ENCODE results near the gene RBMXL3.

Gene RBMXL3

DNA sequence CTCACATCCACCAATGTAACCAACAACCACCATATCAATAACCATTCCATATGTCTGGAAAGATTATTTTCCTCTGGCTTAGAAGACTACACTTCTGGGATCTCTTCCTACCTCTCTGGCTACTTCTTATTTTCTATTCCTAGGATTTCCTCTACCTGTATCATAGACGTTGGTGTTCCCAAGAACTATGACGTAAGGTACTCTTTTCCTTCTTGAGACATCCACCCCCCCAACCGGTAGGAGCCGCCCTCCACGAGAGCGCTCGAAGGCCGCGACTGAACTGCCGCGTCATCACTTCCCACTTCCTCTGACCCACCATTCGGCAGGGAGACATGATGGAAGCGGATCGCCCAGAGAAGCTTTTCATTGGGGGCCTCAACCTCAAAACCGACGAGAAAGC, at the start of gene RBMXL3:
Gene RBMXL3, plus strand, starts transcription at position 301 of the 400 bp plus-strand sequence. Its CDS starts 32 bp downstream, at position 333.
- Histone ChIP-seq H3K4me3 (ENCODE audit: low read depth, low read length) (no peak within 1 kb of the TSS), H3K27me3 (ENCODE audit: insufficient read depth, low read length) (no peaks in the 10 kb centered on the region), H3K27ac (ENCODE audit: low read depth, low read length) (no peak within 1 kb of the TSS), H2AFZ (ENCODE audit: low read length, unreplicated experiment) (no peak within 1 kb of the TSS), H3K36me3 (ENCODE audit: insufficient read depth, low read length) (no peaks in the 10 kb centered on the region), H3K79me2 (ENCODE audit: control insufficient read depth, insufficient read depth, low read length, unreplicated experiment) (no peaks in the 10 kb centered on the region), H3K4me1 (ENCODE audit: control insufficient read depth, insufficient read depth, low read length, unreplicated experiment) (no peaks in the 10 kb centered on the region)

DNA sequence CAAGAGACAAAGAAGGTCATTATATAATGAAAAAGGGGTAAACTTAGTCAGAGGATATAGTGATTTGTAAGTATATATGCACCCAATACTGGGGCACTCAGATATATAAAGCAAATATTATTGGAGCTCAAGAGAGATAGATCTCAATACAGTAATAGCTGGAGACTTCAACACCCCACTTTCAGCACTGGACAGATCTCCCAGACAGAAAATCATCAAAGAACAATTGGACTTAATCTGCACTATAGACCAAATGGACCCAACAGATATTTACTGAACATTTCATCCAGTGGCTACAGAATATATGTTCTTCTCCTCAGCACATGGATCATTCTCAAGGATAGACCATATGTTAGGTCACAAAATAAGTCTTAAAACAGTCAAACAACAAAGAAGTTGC, 47.2 kb upstream of the RBMXL3 start:
- Histone ChIP-seq H3K4me1 (ENCODE audit: control insufficient read depth, insufficient read depth, low read length, unreplicated experiment) (no peaks in the 10 kb centered on the region), H2AFZ (ENCODE audit: low read length, unreplicated experiment) (no peak overlapping the region), H3K79me2 (ENCODE audit: control insufficient read depth, insufficient read depth, low read length, unreplicated experiment) (no peaks in the 10 kb centered on the region), H3K27ac (ENCODE audit: low read depth, low read length) (no peak overlapping the region), H3K4me3 (ENCODE audit: low read depth, low read length) (no peak overlapping the region), H3K27me3 (ENCODE audit: insufficient read depth, low read length) (no peaks in the 10 kb centered on the region), H3K36me3 (ENCODE audit: insufficient read depth, low read length) (0 out of 2 replicates have a peak, but pooled peaks cover 2% of the 10 kb centered on the region)

DNA sequence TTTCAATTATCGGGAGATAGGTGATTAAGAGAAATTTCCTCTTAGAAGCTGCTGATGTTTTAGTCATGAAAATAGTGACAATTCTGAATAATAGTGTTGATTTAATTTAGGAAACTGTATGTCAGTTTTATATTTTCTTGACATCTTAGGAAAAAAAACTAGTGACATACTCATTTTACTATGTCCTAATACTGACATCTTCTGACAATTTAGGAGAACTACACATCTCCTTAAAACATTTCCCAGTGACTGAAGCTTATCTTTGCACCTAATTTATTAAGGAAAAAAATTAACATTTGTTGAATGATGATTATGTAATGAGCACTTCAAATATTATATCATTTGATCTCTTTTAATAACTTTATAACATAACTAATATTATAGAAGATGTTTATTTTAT, 42.0 kb upstream of the RBMXL3 start:
- H3K36me3 ChIP-seq (ENCODE audit: insufficient read depth, low read length): no peaks in the 10 kb centered on the region
- H3K27ac ChIP-seq (ENCODE audit: low read depth, low read length): no peak overlapping the region
- H2AFZ ChIP-seq (ENCODE audit: low read length, unreplicated experiment): no peak overlapping the region
- H3K79me2 ChIP-seq (ENCODE audit: control insufficient read depth, insufficient read depth, low read length, unreplicated experiment): no peaks in the 10 kb centered on the region
- no peak overlapping the region for H3K4me3 ChIP-seq (ENCODE audit: low read depth, low read length)
- H3K27me3 ChIP-seq (ENCODE audit: insufficient read depth, low read length): no peaks in the 10 kb centered on the region
- H3K4me1 ChIP-seq (ENCODE audit: control insufficient read depth, insufficient read depth, low read length, unreplicated experiment): no peaks in the 10 kb centered on the region

DNA sequence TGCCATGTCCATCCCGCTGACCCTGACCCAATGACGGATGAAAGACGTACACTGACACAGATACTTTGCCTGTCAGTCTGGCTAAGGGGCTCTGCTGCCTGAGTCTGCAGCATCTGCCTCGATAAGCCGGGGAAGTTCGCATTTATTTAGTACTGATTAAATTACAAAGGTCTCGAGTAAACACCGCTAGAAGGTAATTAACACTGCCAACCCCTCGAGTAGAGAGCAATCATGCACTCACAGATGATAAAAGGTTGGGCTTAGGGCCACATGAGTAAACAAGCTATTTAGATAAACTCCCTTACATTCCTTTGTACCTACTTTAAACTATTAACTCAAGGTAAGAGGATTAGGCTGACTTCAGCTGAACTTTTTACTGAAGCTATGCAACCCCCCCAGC, 16.0 kb upstream of the RBMXL3 start:
- Histone ChIP-seq H3K27ac (ENCODE audit: low read depth, low read length) (no peak overlapping the region), H3K4me1 (ENCODE audit: control insufficient read depth, insufficient read depth, low read length, unreplicated experiment) (no peaks in the 10 kb centered on the region), H3K27me3 (ENCODE audit: insufficient read depth, low read length) (no peaks in the 10 kb centered on the region), H2AFZ (ENCODE audit: low read length, unreplicated experiment) (no peak overlapping the region), H3K36me3 (ENCODE audit: insufficient read depth, low read length) (no peaks in the 10 kb centered on the region), H3K4me3 (ENCODE audit: low read depth, low read length) (no peak overlapping the region), H3K79me2 (ENCODE audit: control insufficient read depth, insufficient read depth, low read length, unreplicated experiment) (no peaks in the 10 kb centered on the region)

DNA sequence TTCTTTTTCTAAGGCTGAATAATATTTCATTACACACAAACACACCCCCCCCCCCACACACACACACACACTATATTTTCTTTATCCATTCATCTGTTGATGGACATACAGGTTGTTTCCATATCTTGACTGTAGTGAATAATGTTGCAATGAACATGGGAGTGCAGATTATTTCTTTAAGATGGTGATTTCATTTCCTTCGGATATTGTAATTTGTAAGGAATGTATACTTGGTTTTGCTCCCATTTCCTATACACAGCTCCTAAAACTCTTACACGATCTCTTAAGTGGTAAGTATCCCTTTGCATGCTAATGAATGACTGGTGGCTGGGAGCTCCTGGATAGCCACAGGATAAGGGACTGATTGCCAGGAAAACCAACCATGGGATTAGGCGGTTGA, 14.7 kb upstream of the RBMXL3 start:
- no peak overlapping the region for H3K27ac ChIP-seq (ENCODE audit: low read depth, low read length)
- H2AFZ ChIP-seq (ENCODE audit: low read length, unreplicated experiment): no peak overlapping the region
- H3K79me2 ChIP-seq (ENCODE audit: control insufficient read depth, insufficient read depth, low read length, unreplicated experiment): no peaks in the 10 kb centered on the region
- no peaks in the 10 kb centered on the region for H3K4me1 ChIP-seq (ENCODE audit: control insufficient read depth, insufficient read depth, low read length, unreplicated experiment)
- H3K27me3 ChIP-seq (ENCODE audit: insufficient read depth, low read length): no peaks in the 10 kb centered on the region
- no peaks in the 10 kb centered on the region for H3K36me3 ChIP-seq (ENCODE audit: insufficient read depth, low read length)
- no peak overlapping the region for H3K4me3 ChIP-seq (ENCODE audit: low read depth, low read length)

DNA sequence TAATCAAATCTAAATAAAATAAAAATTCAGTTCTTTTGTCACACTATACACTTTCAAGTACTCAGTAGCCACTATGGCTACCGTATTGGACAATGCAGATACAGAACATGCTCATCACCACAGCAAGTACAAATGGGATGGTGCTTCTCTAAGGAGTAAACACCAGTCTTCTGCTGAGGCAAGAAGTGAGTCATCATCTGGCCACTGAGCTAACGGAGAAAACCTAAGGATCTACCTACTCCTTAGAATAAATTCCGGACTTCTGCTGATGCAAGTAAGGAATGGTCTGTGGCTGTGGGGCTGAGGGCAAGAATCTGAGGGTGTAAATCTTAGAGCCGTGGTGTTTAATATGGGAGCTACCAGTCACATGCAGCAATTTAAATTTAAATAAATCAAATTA, 11.3 kb upstream of the RBMXL3 start:
- H3K4me1 ChIP-seq (ENCODE audit: control insufficient read depth, insufficient read depth, low read length, unreplicated experiment): no peaks in the 10 kb centered on the region
- no peaks in the 10 kb centered on the region for H3K36me3 ChIP-seq (ENCODE audit: insufficient read depth, low read length)
- H3K27me3 ChIP-seq (ENCODE audit: insufficient read depth, low read length): no peaks in the 10 kb centered on the region
- H2AFZ ChIP-seq (ENCODE audit: low read length, unreplicated experiment): no peak overlapping the region
- H3K4me3 ChIP-seq (ENCODE audit: low read depth, low read length): no peak overlapping the region
- no peaks in the 10 kb centered on the region for H3K79me2 ChIP-seq (ENCODE audit: control insufficient read depth, insufficient read depth, low read length, unreplicated experiment)
- H3K27ac ChIP-seq (ENCODE audit: low read depth, low read length): no peak overlapping the region

DNA sequence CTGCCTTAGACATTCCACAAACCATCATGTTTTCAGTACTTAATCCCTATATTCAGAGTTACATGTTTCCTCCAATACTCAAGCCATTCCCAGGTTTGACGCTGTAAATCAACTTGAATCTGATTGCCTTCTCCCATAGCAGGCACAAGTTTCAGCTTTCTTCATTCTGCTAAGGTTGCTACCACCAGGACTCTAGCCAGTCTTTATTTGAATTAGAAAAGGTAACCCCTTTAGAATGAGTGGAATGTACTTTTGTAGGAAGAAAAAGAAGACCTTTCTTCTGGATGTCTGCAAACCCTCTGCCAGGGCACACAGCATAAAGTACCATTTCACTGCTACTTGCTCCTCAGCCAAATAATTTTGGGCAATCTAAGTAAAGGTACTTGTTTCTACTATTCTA, 10.7 kb upstream of the RBMXL3 start:
- H3K27me3 ChIP-seq (ENCODE audit: insufficient read depth, low read length): no peaks in the 10 kb centered on the region
- H3K4me3 ChIP-seq (ENCODE audit: low read depth, low read length): no peak overlapping the region
- no peaks in the 10 kb centered on the region for H3K4me1 ChIP-seq (ENCODE audit: control insufficient read depth, insufficient read depth, low read length, unreplicated experiment)
- no peaks in the 10 kb centered on the region for H3K79me2 ChIP-seq (ENCODE audit: control insufficient read depth, insufficient read depth, low read length, unreplicated experiment)
- H3K36me3 ChIP-seq (ENCODE audit: insufficient read depth, low read length): no peaks in the 10 kb centered on the region
- H2AFZ ChIP-seq (ENCODE audit: low read length, unreplicated experiment): no peak overlapping the region
- no peak overlapping the region for H3K27ac ChIP-seq (ENCODE audit: low read depth, low read length)

DNA sequence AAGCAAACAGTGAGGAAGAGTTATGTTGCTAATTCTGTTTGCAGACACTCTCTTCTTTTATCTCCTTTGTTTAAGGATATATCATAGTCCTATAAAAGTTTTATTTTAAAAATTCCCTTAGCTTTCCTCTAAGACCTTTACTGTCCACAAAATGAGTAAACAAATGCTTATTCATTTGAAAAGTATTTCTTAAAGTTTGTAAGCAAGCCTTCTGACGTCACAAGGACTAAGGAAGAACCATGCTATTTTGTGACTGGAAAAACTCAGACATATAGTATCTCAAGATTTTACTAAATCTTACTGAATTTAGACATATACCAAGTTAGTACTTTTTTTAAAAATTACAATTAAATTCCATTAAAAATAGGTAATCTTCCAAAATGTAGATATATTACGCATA, 5.2 kb upstream of the RBMXL3 start:
- H2AFZ ChIP-seq (ENCODE audit: low read length, unreplicated experiment): no peak overlapping the region
- no peaks in the 10 kb centered on the region for H3K27me3 ChIP-seq (ENCODE audit: insufficient read depth, low read length)
- no peaks in the 10 kb centered on the region for H3K4me1 ChIP-seq (ENCODE audit: control insufficient read depth, insufficient read depth, low read length, unreplicated experiment)
- no peaks in the 10 kb centered on the region for H3K36me3 ChIP-seq (ENCODE audit: insufficient read depth, low read length)
- no peaks in the 10 kb centered on the region for H3K79me2 ChIP-seq (ENCODE audit: control insufficient read depth, insufficient read depth, low read length, unreplicated experiment)
- no peak overlapping the region for H3K27ac ChIP-seq (ENCODE audit: low read depth, low read length)
- no peak overlapping the region for H3K4me3 ChIP-seq (ENCODE audit: low read depth, low read length)

DNA sequence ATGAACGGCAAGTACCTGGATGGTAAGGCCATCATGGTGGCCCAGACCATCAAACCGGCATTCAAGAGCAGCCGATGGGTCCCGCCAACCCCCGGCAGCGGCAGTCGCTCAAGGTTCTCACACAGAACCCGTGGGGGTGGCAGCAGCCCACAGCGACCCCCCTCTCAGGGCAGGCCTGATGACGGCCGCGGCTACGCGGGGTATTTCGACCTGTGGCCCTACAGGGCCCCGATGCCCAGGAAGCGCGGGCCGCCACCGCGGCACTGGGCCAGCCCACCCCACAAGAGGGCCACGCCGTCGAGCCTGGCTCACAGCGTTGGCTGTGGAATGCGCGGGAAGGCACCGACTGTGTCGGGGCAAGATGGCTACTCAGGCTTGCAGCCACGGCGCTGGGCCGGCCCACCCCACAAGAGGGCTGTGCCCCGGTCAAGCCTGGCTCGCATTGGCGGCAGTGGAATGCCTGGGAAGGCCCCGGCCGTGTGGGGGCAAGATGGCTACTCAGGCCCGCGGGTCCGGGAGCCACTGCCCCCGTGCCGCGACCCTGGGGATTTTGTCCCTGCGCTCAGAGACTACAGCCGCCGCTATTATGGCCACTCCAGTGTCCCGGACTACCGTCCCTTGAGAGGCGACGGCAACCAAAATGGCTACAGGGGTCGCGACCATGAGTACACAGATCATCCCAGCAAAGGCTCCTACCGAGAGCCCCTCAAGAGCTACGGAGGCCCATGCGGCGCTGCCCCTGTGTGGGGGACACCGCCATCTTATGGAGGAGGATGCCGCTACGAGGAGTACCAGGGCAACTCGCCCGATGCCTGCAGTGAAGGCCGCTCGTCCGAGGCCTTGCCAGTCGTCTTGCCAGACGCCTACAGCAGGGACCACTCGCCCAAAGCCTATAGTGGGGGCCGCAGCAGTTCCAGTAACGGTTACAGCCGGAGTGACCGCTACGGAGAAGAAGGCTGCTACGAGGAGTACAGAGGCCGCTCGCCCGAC, 731 bp downstream of the RBMXL3 start:
- Histone ChIP-seq H3K4me1 (ENCODE audit: control insufficient read depth, insufficient read depth, low read length, unreplicated experiment) (no peaks in the 10 kb centered on the region), H3K27ac (ENCODE audit: low read depth, low read length) (no peak overlapping the region), H3K4me3 (ENCODE audit: low read depth, low read length) (no peak overlapping the region)

DNA sequence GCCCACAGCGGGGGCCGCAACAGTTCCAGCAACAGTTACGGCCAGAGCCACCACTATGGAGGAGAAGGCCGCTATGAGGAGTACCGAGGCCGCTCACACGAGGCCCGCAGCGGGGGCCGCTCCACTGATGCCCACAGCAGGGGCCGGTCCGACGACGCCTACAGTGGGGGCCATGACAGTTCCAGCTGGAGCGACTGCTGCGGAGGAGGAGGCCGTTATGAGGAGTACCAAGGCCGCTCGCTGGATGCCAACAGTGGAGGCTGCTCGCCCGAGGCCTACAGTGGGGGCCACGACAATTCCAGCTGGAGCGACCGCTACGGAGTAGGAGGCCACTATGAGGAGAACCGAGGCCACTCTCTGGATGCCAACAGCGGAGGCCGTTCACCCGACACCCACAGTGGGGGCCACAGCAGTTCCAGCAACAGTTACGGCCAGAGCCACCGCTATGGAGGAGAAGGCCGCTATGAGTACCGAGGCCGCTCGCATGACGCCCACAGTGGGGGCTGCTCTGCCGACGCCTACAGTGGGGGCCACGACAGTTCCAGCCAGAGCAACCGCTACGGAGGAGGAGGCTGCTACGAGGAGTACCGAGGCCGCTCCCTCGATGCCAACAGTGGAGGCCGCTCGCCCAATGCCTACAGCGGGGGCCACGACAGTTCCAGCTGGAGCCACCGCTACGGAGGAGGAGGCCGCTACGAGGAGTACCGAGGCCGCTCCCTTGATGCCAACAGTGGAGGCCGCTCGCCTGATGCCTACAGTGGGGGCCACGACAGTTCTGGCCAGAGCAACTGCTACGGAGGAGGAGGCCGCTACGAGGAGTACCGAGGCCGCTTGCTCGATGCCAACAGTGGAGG, 1.7 kb downstream of the RBMXL3 start:
- no peak overlapping the region for H2AFZ ChIP-seq (ENCODE audit: low read length, unreplicated experiment)
- no peak overlapping the region for H3K4me3 ChIP-seq (ENCODE audit: low read depth, low read length)
- H3K27ac ChIP-seq (ENCODE audit: low read depth, low read length): no peak overlapping the region
- H3K36me3 ChIP-seq (ENCODE audit: insufficient read depth, low read length): no peaks in the 10 kb centered on the region
- peaks cover 3% of the 10 kb centered on the region for H3K79me2 ChIP-seq (ENCODE audit: control insufficient read depth, insufficient read depth, low read length, unreplicated experiment)
- H3K4me1 ChIP-seq (ENCODE audit: control insufficient read depth, insufficient read depth, low read length, unreplicated experiment): no peaks in the 10 kb centered on the region
- no peaks in the 10 kb centered on the region for H3K27me3 ChIP-seq (ENCODE audit: insufficient read depth, low read length)

More for the DNA sequence above, 731 bp downstream of the RBMXL3 start:
- H3K27me3 ChIP-seq (ENCODE audit: insufficient read depth, low read length): no peaks in the 10 kb centered on the region
- no peaks in the 10 kb centered on the region for H3K79me2 ChIP-seq (ENCODE audit: control insufficient read depth, insufficient read depth, low read length, unreplicated experiment)
- H3K36me3 ChIP-seq (ENCODE audit: insufficient read depth, low read length): no peaks in the 10 kb centered on the region
- no peak overlapping the region for H2AFZ ChIP-seq (ENCODE audit: low read length, unreplicated experiment)

Measured in ACC112 (cell line).